Sigmoid colon (tissue), 7 donors: ENCODE data around the gene CARD11. TPM values are rescaled to one million over a fixed set of nuclear protein-coding genes. Genes with fewer than 3 reads are reported as not detected.

Experiments used
- DNase-seq: peaks from one replicate; pipeline ENCODE4 v3.0.0-alpha.2; 2019
- H3K27ac ChIP-seq, 4 donors: fragments of 200-600 bp; sonication (generic); one replicate each; pipeline ENCODE4 v1.5.1; 2016 to 2019; ENCODE audit warnings: mild to moderate bottlenecking in 1 of 4
- H3K27me3 ChIP-seq, 3 donors: fragments of 200-600 bp; sonication (generic); one replicate each; pipeline ENCODE4 v1.5.1; 2019; ENCODE audit warnings: mild to moderate bottlenecking in 1 of 3
- H3K36me3 ChIP-seq, 4 donors: fragments of 200-600 bp; sonication (generic); one replicate each; pipeline ENCODE4 v1.5.1; 2016 to 2019
- H3K4me1 ChIP-seq, 4 donors: fragments of 200-600 bp; sonication (generic); one replicate each; pipeline ENCODE4 v1.5.1; 2017 to 2019
- H3K4me3 ChIP-seq, 4 donors: fragments of 200-600 bp; sonication (generic); one replicate each; pipeline ENCODE4 v1.5.1; 2017 to 2019; ENCODE audit warnings: mild to moderate bottlenecking in 2 of 4, moderate library complexity in 1 of 4
- H3K9me3 ChIP-seq, 4 donors: fragments of 200-600 bp in 3 of 4; sonication (generic) in 3 of 4; one replicate each; pipeline versions ENCODE4 v1.5.1 to v1.6.1; 2013 to 2019
- CTCF ChIP-seq, 4 experiments: fragments of 450-650 bp in 3 of 4; fragments of 200-600 bp in 1 of 4; IDR thresholded peaks; one replicate each; pipeline ENCODE4 v1.5.1; 2016 to 2019; ENCODE audit warnings: antibody characterized with exemption in 4 of 4, mild to moderate bottlenecking in 3 of 4, moderate library complexity in 2 of 4
- EP300 ChIP-seq, 4 donors: sonication (generic); formaldehyde crosslinking; IDR thresholded peaks; one replicate each; pipeline ENCODE4 v1.6.1; 2017; ENCODE audit warnings: antibody characterized with exemption in 4 of 4
- POLR2A ChIP-seq, 2 donors: fragments of 450-650 bp; IDR thresholded peaks; one replicate each; pipeline ENCODE4 v1.6.1; 2016; ENCODE audit warnings: antibody characterized with exemption in 2 of 2, mild to moderate bottlenecking in 2 of 2, moderate library complexity in 2 of 2
- POLR2AphosphoS5 ChIP-seq, 4 donors: sonication (generic); formaldehyde crosslinking; IDR thresholded peaks; one replicate each; pipeline ENCODE4 v1.6.1; 2017; ENCODE audit warnings: antibody characterized with exemption in 4 of 4
- WGBS, 2 donors: extraction: QIAGEN DNeasy Blood & Tissue Kit; methylation state at CpG; one replicate each; pipeline ENCODE4 v1.1.7; 2013; 5-methylcytosine and 5-hydroxymethylcytosine counted together
- intact Hi-C: fragments of 100-400 bp; cut with DNase I; formaldehyde crosslinking; loops from one replicate; pipeline ENCODE4 v1.15.1; 2023
- polyA plus RNA-seq, 3 donors: library from polyadenylated mRNA; stranded (reverse); fragments of 200-250 nt; gene quantifications; one replicate each; pipeline ENCODE4 v1.2.3, GENCODE V29; 2013
- total RNA-seq, 4 donors: library from RNA; depleted of rRNA; stranded (reverse); fragments of >200 nt; gene quantifications; one replicate each; pipeline ENCODE4 v1.1.0, GENCODE V29; 2016
- donor health status: healthy with polysubstance abuse.
- donor health status: Bipolar disorder and iron deficiency.
- donor health status: healthy.

The CARD11 gene
- total and polyA plus RNA-seq, 7 donors, result 0.14 to 22.4 (median 0.66) TPM; not detected in 1

- TF ChIP-seq POLR2AphosphoS5 (IDR thresholded peaks at IDR 0.05), result no peak
- TF ChIP-seq CTCF (IDR thresholded peaks at IDR 0.05), result no peak
- no peak for TF ChIP-seq POLR2A (IDR thresholded peaks at IDR 0.05)
- no peak for TF ChIP-seq EP300 (IDR thresholded peaks at IDR 0.05)
- intact Hi-C loops, result no loop called here
- peaks cover 0 to 3% (median 0%) of the 10 kb centered on the region in 3 donors for H3K27me3 ChIP-seq
These were observed 14.5 kb downstream of the CARD11 start for GRCh38 chr7:3029138-3029537.

GRCh38 chr7:3028758-3029093 is 14.9 kb downstream of the CARD11 start:
- peaks cover 0 to 3% (median 0%) of the 10 kb centered on the region in 3 donors for H3K27me3 ChIP-seq
- H3K9me3 ChIP-seq, result peaks cover 0 to 8% (median 0%) of the 10 kb centered on the region in 4 donors
- WGBS, 2 donors, result 68 to 86% methylated on average over 5 of the region's 5 CpGs
- H3K4me1 ChIP-seq, result peaks cover 0 to 19% (median 2%) of the 10 kb centered on the region in 4 donors
- intact Hi-C loops, result no loop called here
- no peak for DNase-seq
- H3K36me3 ChIP-seq, result no peaks in the 10 kb centered on the region
- H3K4me3 ChIP-seq, result no peak overlapping the region
- TF ChIP-seq POLR2AphosphoS5 (IDR thresholded peaks at IDR 0.05) (no peak), EP300 (IDR thresholded peaks at IDR 0.05) (no peak), POLR2A (IDR thresholded peaks at IDR 0.05) (no peak), CTCF (IDR thresholded peaks at IDR 0.05) (no peak)
- H3K27ac ChIP-seq, result no peak overlapping the region

More at GRCh38 chr7:3029138-3029537, 14.5 kb downstream of the CARD11 start:
- no peak for DNase-seq
- 64 to 86% methylated on average over 9 of the region's 9 CpGs for WGBS, 2 donors
- no peaks in the 10 kb centered on the region for H3K36me3 ChIP-seq
- H3K27ac ChIP-seq, result no peak overlapping the region
- H3K4me1 ChIP-seq, result peaks cover 0 to 19% (median 2%) of the 10 kb centered on the region in 4 donors
- no peak overlapping the region for H3K4me3 ChIP-seq
- H3K9me3 ChIP-seq, result peaks cover 0 to 8% (median 0%) of the 10 kb centered on the region in 4 donors

- TF ChIP-seq POLR2A (IDR thresholded peaks at IDR 0.05), result no peak
- peak in 1 of 4 donors; percentile 21 for TF ChIP-seq POLR2AphosphoS5 (IDR thresholded peaks at IDR 0.05)
- no peak for TF ChIP-seq EP300 (IDR thresholded peaks at IDR 0.05)
- Histone ChIP-seq H3K27ac (no peak overlapping the region), H3K27me3 (peaks cover 0 to 3% (median 0%) of the 10 kb centered on the region in 3 donors), H3K4me1 (peaks cover 0 to 19% (median 2%) of the 10 kb centered on the region in 4 donors), H3K9me3 (peaks cover 0 to 8% (median 0%) of the 10 kb centered on the region in 4 donors), H3K36me3 (no peaks in the 10 kb centered on the region), H3K4me3 (no peak overlapping the region)
- WGBS, 2 donors, result 22 to 42% methylated on average over 14 of the region's 14 CpGs
- DNase-seq, result no peak
- intact Hi-C loops, result no loop called here
These were observed 15.5 kb downstream of the CARD11 start for GRCh38 chr7:3028071-3028757.

- WGBS, 2 donors, result 59 to 78% methylated on average over 20 of the region's 20 CpGs
- Histone ChIP-seq H3K4me3 (no peak overlapping the region), H3K27ac (no peak overlapping the region), H3K4me1 (peaks cover 0 to 19% (median 2%) of the 10 kb centered on the region in 4 donors), H3K27me3 (peaks cover 0 to 3% (median 0%) of the 10 kb centered on the region in 3 donors), H3K36me3 (no peaks in the 10 kb centered on the region), H3K9me3 (peaks cover 0 to 8% (median under 1%) of the 10 kb centered on the region in 4 donors)
- DNase-seq, result peak; percentile 70
- TF ChIP-seq POLR2A (IDR thresholded peaks at IDR 0.05), result no peak
- TF ChIP-seq POLR2AphosphoS5 (IDR thresholded peaks at IDR 0.05), result peak in 1 of 4 donors; percentile 48
- TF ChIP-seq EP300 (IDR thresholded peaks at IDR 0.05), result no peak
- no peak for TF ChIP-seq CTCF (IDR thresholded peaks at IDR 0.05)
- intact Hi-C loops, result no loop called here
These were observed 16.4 kb downstream of the CARD11 start for GRCh38 chr7:3027005-3027845.

- no peak for TF ChIP-seq POLR2A (IDR thresholded peaks at IDR 0.05)
- TF ChIP-seq CTCF (IDR thresholded peaks at IDR 0.05), result no peak
- no peak for TF ChIP-seq POLR2AphosphoS5 (IDR thresholded peaks at IDR 0.05)
- no peak for TF ChIP-seq EP300 (IDR thresholded peaks at IDR 0.05)
- Histone ChIP-seq H3K36me3 (no peaks in the 10 kb centered on the region), H3K4me3 (no peak overlapping the region), H3K27me3 (no peaks in the 10 kb centered on the region), H3K27ac (no peak overlapping the region), H3K9me3 (peaks cover 0 to 10% (median 7%) of the 10 kb centered on the region in 4 donors), H3K4me1 (peaks cover 0 to 19% (median 2%) of the 10 kb centered on the region in 4 donors)
- 82 to 88% methylated on average over 3 of the region's 3 CpGs for WGBS, 2 donors
- intact Hi-C loops, result no loop called here
- no peak for DNase-seq
These were observed 18.1 kb downstream of the CARD11 start for GRCh38 chr7:3025616-3026015.
